ENCODE results near the gene WIPF3. TPM values are rescaled to one million over a fixed set of nuclear protein-coding genes. Genes with fewer than 3 reads are reported as not detected.

WIPF3 gene
- total RNA-seq, 2 donors from 2014 or later = 5.2 to 7.2 TPM

GRCh38 chr7:29900745-29901144 lies 94.4 kb downstream of the WIPF3 start:
- DNase-seq = no peak
- Mint-ChIP-seq H3K9me3 (peaks cover 20% of the 10 kb centered on the region), H3K4me3 (no peak overlapping the region), H3K27ac (no peak overlapping the region), H3K27me3 (ENCODE audit: insufficient read depth) (no peaks in the 10 kb centered on the region), H3K4me1 (no peaks in the 10 kb centered on the region), H3K36me3 (ENCODE audit: low read depth) (peaks cover 44% of the 10 kb centered on the region)
- Histone ChIP-seq H3K4me3 (ENCODE audit: low read length) (no peak overlapping the region), H3K36me3 (ENCODE audit: control insufficient read depth, insufficient read depth, low read length) (peaks cover 10% of the 10 kb centered on the region), H3K27ac (ENCODE audit: low read depth, low read length) (no peak overlapping the region), H3K9ac (ENCODE audit: extremely low read depth, low read length, poor library complexity, severe bottlenecking) (no peak overlapping the region), H3K27me3 (ENCODE audit: control insufficient read depth, insufficient read depth, low read length, poor library complexity, severe bottlenecking) (no peaks in the 10 kb centered on the region), H3K4me1 (ENCODE audit: control insufficient read depth, insufficient read depth, low read length) (no peaks in the 10 kb centered on the region), H3K9me3 (ENCODE audit: control insufficient read depth, low read length) (peaks cover 19% of the 10 kb centered on the region)
- WGBS, 2 experiments (ENCODE audit: insufficient coverage in 1 of 2, insufficient read length in 1 of 2) = 60 to 64% methylated on average over 1 of the region's 1 CpG
- no peak for TF ChIP-seq CTCF (conservative IDR thresholded peaks at IDR 0.05)

- Mint-ChIP-seq H3K4me1 (no peaks in the 10 kb centered on the region), H3K27me3 (ENCODE audit: insufficient read depth) (no peaks in the 10 kb centered on the region), H3K4me3 (no peak overlapping the region), H3K27ac (no peak overlapping the region), H3K36me3 (ENCODE audit: low read depth) (peaks cover 34% of the 10 kb centered on the region), H3K9me3 (peaks cover 24% of the 10 kb centered on the region)
- Histone ChIP-seq H3K27me3 (ENCODE audit: control insufficient read depth, insufficient read depth, low read length, poor library complexity, severe bottlenecking) (no peaks in the 10 kb centered on the region), H3K4me1 (ENCODE audit: control insufficient read depth, insufficient read depth, low read length) (no peaks in the 10 kb centered on the region), H3K9ac (ENCODE audit: extremely low read depth, low read length, poor library complexity, severe bottlenecking) (no peak overlapping the region), H3K4me3 (ENCODE audit: low read length) (no peak overlapping the region), H3K36me3 (ENCODE audit: control insufficient read depth, insufficient read depth, low read length) (peaks cover 10% of the 10 kb centered on the region), H3K27ac (ENCODE audit: low read depth, low read length) (no peak overlapping the region), H3K9me3 (ENCODE audit: control insufficient read depth, low read length) (peaks cover 28% of the 10 kb centered on the region)
- no peak for DNase-seq
- WGBS, 2 experiments (ENCODE audit: insufficient coverage in 1 of 2, insufficient read length in 1 of 2) = 84 to 89% methylated on average over 3 of the region's 3 CpGs
- no peak for TF ChIP-seq CTCF (conservative IDR thresholded peaks at IDR 0.05)
These were observed 100.1 kb downstream of the WIPF3 start for GRCh38 chr7:29906200-29907022.

- no peaks in the 10 kb centered on the region for H3K9me3 Mint-ChIP-seq
- no peak overlapping the region for H3K27ac Mint-ChIP-seq
- no peaks in the 10 kb centered on the region for H3K9me3 ChIP-seq (ENCODE audit: control insufficient read depth, low read length)
- H3K4me1 Mint-ChIP-seq = no peaks in the 10 kb centered on the region
- H3K27ac ChIP-seq (ENCODE audit: low read depth, low read length) = no peak overlapping the region
- H3K36me3 ChIP-seq (ENCODE audit: control insufficient read depth, insufficient read depth, low read length) = peaks cover 9% of the 10 kb centered on the region
- no peak overlapping the region for H3K4me3 ChIP-seq (ENCODE audit: low read length)
- no peaks in the 10 kb centered on the region for H3K27me3 ChIP-seq (ENCODE audit: control insufficient read depth, insufficient read depth, low read length, poor library complexity, severe bottlenecking)
- H3K27me3 Mint-ChIP-seq (ENCODE audit: insufficient read depth) = no peaks in the 10 kb centered on the region
- WGBS, 2 experiments (ENCODE audit: insufficient coverage in 1 of 2, insufficient read length in 1 of 2) = 88% methylated on average over 4 of the region's 4 CpGs; no CpG with 5 or more reads in 1 of the 2 experiments
- H3K36me3 Mint-ChIP-seq (ENCODE audit: low read depth) = peaks cover 3% of the 10 kb centered on the region
- no peak overlapping the region for H3K4me3 Mint-ChIP-seq
- DNase-seq = no peak
- no peaks in the 10 kb centered on the region for H3K4me1 ChIP-seq (ENCODE audit: control insufficient read depth, insufficient read depth, low read length)
- no peak overlapping the region for H3K9ac ChIP-seq (ENCODE audit: extremely low read depth, low read length, poor library complexity, severe bottlenecking)
- TF ChIP-seq CTCF (conservative IDR thresholded peaks at IDR 0.05) = no peak
These were observed 107.9 kb downstream of the WIPF3 start for GRCh38 chr7:29914180-29914579.

Measured in endodermal cell (in vitro differentiated cells).